Osteocyte (in vitro differentiated cells): ENCODE measurements around the gene TM7SF2. TPM values are rescaled to one million over a fixed set of nuclear protein-coding genes. Genes with fewer than 3 reads are reported as not detected.

Experiments
- DNase-seq: peaks from one replicate; pipeline ENCODE4 v3.0.0; 2021; ENCODE audit warnings: mixed read lengths; ENCODE audit not compliant: unreplicated experiment; ENCODE audit errors: extremely low spot score
- H3K27ac Mint-ChIP-seq: one replicate; pipeline ENCODE4 v1.8.0; 2021; ENCODE audit warnings: mild to moderate bottlenecking, mixed read lengths; ENCODE audit not compliant: unreplicated experiment
- H3K27me3 Mint-ChIP-seq: one replicate; pipeline ENCODE4 v1.8.0; 2021; ENCODE audit warnings: mixed read lengths; ENCODE audit not compliant: unreplicated experiment
- H3K36me3 Mint-ChIP-seq: one replicate; pipeline ENCODE4 v1.8.0; 2021; ENCODE audit warnings: mixed read lengths; ENCODE audit not compliant: unreplicated experiment
- H3K4me1 Mint-ChIP-seq: one replicate; pipeline ENCODE4 v1.8.0; 2021; ENCODE audit warnings: mixed read lengths; ENCODE audit not compliant: unreplicated experiment
- H3K4me3 Mint-ChIP-seq: one replicate; pipeline ENCODE4 v1.8.0; 2021; ENCODE audit warnings: mild to moderate bottlenecking, moderate library complexity, mixed read lengths; ENCODE audit not compliant: unreplicated experiment
- H3K9me3 Mint-ChIP-seq: one replicate; pipeline ENCODE4 v1.8.0; 2021; ENCODE audit warnings: mixed read lengths; ENCODE audit not compliant: unreplicated experiment
- CTCF ChIP-seq: fragments of 200-600 bp; sonication (generic); IDR thresholded peaks from 2 replicates; pipeline ENCODE4 v1.5.0; 2021; ENCODE audit warnings: antibody characterized with exemption, mild to moderate bottlenecking, moderate library complexity
- total RNA-seq: library from RNA; stranded (reverse); gene quantifications from 2 replicates; pipeline ENCODE4 v1.2.1, GENCODE V29; 2021

The TM7SF2 gene
- total RNA-seq, 1 donor from 2014 or later = 13.6 TPM

DNA sequence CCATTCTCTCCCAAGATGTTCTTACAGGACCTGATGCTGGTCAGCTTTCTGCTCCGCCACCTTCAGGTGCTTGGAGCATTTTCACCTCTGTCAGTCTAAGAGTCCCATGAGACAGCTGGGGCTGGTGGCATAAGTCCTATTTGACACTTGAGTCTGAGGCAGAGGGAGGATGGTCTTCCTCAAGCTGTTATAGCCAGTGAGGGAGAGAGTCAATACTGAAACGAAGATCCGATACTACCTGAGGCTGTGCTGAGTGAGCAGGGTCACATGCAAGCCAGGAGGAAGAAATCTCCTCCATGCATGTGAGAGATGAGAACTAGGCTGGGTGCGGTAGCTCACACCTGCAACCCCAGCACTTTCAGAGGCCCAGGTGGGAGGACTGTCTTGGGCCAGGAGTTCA is 22.1 kb upstream of the TM7SF2 start:
- H3K27ac Mint-ChIP-seq = no peak overlapping the region
- no peak for TF ChIP-seq CTCF
- no peak for DNase-seq
- peaks cover 14% of the 10 kb centered on the region for H3K4me1 Mint-ChIP-seq
- H3K9me3 Mint-ChIP-seq = no peaks in the 10 kb centered on the region
- no peak overlapping the region for H3K4me3 Mint-ChIP-seq
- H3K36me3 Mint-ChIP-seq = peaks cover 18% of the 10 kb centered on the region
- no peaks in the 10 kb centered on the region for H3K27me3 Mint-ChIP-seq

GRCh38 chr11:65090628-65091027 is 21.0 kb upstream of the TM7SF2 start:
- Mint-ChIP-seq H3K9me3 (no peaks in the 10 kb centered on the region), H3K36me3 (peaks cover 16% of the 10 kb centered on the region), H3K27ac (no peak overlapping the region), H3K4me1 (peaks cover 6% of the 10 kb centered on the region), H3K27me3 (no peaks in the 10 kb centered on the region), H3K4me3 (no peak overlapping the region)
- no peak for TF ChIP-seq CTCF
- no peak for DNase-seq

- H3K4me3 Mint-ChIP-seq = peak overlapping the region; percentile 87
- H3K4me1 Mint-ChIP-seq = peaks cover 14% of the 10 kb centered on the region
- DNase-seq = no peak
- H3K27me3 Mint-ChIP-seq = no peaks in the 10 kb centered on the region
- H3K27ac Mint-ChIP-seq = peak overlapping the region; percentile 95
- no peaks in the 10 kb centered on the region for H3K9me3 Mint-ChIP-seq
- TF ChIP-seq CTCF = no peak
- H3K36me3 Mint-ChIP-seq = peaks cover 1% of the 10 kb centered on the region
Measured at GRCh38 chr11:65095427-65095826, 16.2 kb upstream of the TM7SF2 start.

DNA sequence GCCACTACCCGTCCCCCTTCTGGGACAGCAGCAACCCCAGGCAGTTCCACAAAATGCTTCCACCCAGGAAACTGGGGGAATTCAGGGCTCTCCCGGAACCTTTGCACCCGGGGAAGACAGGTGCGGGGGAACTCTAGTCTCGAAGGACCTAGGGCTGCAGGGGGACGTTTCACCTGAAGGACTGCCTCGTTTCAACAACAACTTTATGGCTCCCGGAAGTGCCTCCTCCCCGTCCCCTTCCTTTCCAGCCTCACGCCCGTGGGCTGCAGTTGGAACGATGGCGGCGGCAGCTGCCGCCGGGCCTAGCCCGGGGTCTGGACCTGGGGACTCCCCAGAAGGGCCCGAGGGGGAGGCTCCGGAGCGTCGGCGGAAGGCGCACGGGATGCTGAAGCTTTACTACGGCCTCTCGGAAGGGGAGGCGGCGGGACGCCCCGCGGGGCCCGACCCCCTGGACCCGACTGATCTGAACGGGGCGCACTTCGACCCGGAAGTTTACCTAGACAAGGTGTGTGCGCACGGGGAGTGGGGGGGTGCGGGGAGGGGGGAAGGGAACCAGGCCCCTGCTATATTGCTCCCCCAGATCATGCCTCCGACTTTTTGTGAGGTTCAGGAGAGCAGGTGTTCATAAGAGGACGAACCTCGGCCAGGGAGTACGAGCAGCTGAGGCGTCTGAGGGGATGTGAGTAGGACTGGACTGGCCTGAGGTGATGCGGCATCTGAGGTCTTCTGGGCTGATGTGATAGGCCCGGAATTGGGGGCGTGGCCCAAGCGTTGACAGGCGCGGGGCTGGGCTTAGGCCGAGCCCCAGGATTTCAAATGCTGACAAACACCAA is 15.5 kb upstream of the TM7SF2 start, which contains the start of gene VPS51:
TSS of gene VPS51 (plus strand) at position 241 of the 833 bp plus-strand sequence. CDS start at position 278, 37 bp downstream.
- H3K36me3 Mint-ChIP-seq = peaks cover 1% of the 10 kb centered on the region
- no peak for TF ChIP-seq CTCF
- H3K9me3 Mint-ChIP-seq = no peaks in the 10 kb centered on the region
- peak within 1 kb of the TSS; percentile 87 for H3K4me3 Mint-ChIP-seq
- peaks cover 15% of the 10 kb centered on the region for H3K4me1 Mint-ChIP-seq
- H3K27me3 Mint-ChIP-seq = no peaks in the 10 kb centered on the region
- peak; percentile 91 for DNase-seq
- H3K27ac Mint-ChIP-seq = peak within 1 kb of the TSS; percentile 95

GRCh38 chr11:65096926-65097325 is 14.7 kb upstream of the TM7SF2 start:
- Mint-ChIP-seq H3K4me1 (peaks cover 19% of the 10 kb centered on the region), H3K4me3 (peak overlapping the region; percentile 87), H3K27me3 (no peaks in the 10 kb centered on the region), H3K27ac (no peak overlapping the region), H3K9me3 (no peaks in the 10 kb centered on the region), H3K36me3 (peaks cover 1% of the 10 kb centered on the region)
- DNase-seq = no peak
- TF ChIP-seq CTCF = no peak
